HG03432 (cell line): ENCODE measurements around the gene SLAMF6.
"Not testable (repeated sequence)": the region's sequence is repeated elsewhere in the genome, so short reads cannot be mapped to it uniquely, and the experiment has no call there.

Experiments
- ATAC-seq: cut with Tn5 transposase; IDR thresholded peaks from one replicate; pipeline ENCODE4 v1.9.1; 2021; ENCODE audit warnings: mild to moderate bottlenecking, moderate library complexity; ENCODE audit not compliant: unreplicated experiment

Gene SLAMF6

DNA sequence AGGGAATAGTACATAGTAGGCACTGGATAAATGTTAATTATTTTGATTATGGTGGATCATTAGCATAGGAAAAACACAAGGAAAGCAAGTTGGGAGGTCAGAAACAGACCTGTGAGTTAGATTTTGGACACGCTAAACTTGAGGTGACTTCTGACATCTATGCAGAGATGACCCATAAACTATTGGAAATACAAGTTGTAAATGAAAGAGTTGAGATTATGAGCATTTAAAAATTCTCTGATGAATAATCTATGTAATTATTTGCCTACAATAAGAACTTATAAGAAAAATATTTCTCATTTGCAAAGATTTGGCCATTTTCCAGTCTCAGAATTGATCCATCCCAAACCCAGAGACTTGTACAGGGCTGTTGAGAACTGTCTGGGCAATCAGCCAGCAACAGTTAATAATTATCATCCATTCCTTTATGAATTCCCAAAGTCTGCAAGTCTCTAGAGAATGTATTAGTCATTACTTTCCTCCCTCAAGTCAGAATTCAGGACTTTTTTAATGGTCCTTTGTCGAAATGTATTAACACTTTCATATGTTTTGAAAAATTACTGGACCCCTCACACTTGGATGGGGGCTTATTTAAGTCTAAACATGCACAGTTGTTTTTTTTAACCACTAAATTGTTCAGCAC is 19.4 kb upstream of the SLAMF6 start:
- no peak for ATAC-seq

GRCh38 chr1:160541622-160542302 is 18.7 kb upstream of the SLAMF6 start:
- no peak for ATAC-seq

GRCh38 chr1:160540859-160541233 is 17.8 kb upstream of the SLAMF6 start:
- ATAC-seq, result no peak

DNA sequence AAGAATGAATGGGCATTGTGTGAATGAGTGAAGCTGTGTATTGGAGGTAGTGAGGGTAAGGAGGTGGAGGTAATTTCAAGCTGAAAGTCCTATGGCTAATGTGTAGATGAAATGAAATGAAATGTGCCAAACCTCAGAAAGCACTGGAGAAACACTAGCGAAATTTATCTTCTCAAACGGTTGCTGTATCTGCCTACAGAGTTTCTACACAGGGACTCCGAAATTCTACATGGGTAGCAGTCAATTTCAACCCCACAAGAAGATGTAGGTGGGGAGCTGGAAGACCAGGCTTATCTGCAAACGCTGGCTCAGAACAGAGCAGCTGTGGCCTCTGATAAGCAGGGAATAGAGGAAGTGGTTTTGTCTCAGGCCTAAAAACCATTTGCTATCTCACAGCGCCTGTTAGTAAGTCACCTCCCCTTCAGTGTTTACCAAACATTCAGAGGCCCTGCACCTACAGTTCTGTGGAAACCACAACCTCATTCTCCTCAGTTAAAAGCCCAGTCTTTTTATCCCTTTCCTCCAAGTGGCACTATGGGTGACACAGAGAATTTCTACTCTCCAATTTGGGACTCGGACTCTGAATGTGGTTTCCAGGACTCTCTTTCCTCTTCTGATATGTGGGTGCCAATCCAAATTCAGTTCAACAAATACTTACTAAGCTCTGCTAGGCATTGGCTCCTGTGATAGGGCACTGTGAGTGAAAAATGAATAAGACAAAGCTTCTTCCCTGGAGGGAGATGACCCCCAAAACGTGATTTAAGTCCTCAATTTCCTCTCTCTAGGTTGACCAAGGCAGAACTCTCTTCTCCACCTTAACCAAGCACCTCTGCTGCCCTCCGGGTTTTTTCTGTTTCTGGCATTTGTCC is 17.2 kb upstream of the SLAMF6 start:
- peak; percentile 95 for ATAC-seq

GRCh38 chr1:160539684-160539989 is 16.6 kb upstream of the SLAMF6 start:
- no peak for ATAC-seq

DNA sequence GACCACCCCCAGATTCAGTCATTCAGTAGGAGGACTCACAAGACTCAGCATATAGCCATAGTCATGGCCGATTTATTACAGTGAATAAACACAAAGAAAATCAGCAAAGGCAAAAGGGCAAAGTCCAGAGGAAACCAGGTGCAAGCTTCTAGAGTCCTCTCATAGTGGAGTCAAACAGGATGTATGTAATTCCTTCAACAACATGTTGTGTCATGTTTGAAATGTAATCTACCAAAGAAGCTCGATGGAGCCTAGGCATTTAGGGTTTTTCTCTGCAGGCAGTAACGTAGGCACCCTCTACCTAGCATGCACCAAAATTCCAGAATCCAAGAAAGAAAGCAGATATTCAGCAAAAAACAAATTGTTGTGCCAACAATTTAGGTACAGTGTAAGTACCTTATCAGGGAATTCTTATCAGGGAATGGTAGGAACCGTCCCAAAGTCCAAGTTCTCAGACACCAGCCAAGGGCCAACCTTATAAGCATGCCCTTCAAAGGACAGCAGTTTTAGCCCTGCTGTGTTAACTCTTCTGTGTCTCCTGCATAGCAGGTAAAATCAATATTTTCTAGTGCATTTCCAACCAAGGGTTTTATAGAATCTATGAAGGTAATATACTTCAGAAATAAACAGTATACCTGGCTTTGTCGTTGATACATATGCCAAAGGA is 16.1 kb upstream of the SLAMF6 start:
- ATAC-seq, result no peak

DNA sequence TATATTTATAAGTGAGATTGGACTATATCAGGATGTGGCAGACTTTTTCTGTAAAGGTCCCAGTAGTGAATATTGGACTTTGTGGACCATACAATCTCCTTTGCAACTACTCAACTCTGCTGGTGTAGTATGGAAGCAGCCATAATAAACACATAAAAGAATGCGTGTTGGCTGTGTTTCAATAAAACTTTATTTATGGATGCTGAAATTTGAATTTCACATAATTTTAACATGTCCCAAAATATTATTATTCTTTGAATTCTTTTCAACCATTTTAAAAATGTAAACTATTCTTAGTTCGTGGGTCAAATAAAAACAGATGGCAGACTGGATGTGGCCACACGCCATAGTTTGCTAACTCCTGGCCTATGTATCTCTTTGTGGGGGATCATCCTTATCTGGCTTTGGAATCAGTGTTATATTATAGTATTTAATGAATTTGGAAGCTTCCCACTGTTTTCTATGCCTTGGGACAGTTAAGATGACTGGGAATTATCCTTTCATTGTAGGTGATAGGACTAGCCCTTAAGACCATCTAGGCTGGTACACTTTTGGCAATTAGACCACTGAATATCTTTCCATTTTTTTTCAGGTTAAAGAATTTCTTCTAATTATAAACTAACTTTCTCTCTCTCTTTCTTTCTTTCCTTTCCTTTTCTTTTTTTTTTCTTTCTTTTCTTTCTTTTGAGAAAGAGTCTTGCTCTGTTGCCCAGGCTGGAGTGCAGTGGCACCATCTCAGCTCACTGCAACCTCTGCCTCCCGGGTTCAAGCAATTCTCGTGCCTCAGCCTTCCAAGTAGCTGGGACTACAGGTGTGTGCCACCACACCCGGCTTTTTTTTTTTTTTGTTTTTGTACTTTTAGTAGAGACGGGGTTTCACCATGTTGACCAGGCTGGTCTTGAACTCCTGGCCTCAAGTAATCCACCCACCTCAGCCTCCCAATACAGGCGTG is 14.9 kb upstream of the SLAMF6 start:
- no peak for ATAC-seq

GRCh38 chr1:160534823-160535605 is 12.0 kb upstream of the SLAMF6 start:
- no peak for ATAC-seq

- ATAC-seq, result not testable (repeated sequence)
These were observed 9.4 kb upstream of the SLAMF6 start for GRCh38 chr1:160532557-160532813.

DNA sequence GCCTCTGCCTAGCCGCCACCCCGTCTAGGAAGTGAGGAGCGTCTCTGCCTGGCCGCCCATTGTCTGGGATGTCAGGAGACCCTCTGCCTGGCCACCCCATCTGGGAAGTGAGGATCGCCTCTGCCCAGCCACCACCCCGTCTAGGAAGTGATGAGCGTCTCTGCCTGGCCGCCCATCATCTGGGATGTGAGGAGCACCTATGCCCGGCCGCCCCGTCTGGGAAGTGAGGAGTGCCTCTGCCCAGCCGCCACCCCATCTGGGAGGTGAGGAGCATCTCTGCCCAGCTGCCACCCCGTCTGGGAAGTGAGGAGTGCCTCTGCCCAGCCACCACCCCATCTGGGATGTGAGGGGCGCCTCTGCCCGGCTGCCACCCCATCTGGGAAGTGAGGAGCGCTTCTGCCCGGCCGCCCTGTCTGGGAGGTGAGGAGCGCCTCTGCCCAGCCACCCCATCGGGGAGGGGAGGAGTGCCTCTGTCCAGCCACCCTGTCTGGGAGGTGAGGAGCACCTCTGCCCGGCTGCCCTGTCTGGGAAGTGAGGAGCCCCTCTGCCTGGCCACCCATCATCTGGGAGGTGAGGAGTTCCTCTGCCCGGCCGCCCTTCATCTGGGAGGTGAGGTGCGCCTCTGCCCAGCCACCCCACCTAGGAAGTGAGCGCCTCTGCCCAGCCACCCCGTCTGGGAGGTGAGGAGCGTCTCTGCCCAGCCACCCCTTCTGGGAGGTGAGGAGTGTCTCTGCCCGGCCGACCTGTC is 8.9 kb upstream of the SLAMF6 start:
- ATAC-seq, result not testable (repeated sequence)

- not testable (repeated sequence) for ATAC-seq
These were observed 6.4 kb upstream of the SLAMF6 start for GRCh38 chr1:160529401-160529952.

DNA sequence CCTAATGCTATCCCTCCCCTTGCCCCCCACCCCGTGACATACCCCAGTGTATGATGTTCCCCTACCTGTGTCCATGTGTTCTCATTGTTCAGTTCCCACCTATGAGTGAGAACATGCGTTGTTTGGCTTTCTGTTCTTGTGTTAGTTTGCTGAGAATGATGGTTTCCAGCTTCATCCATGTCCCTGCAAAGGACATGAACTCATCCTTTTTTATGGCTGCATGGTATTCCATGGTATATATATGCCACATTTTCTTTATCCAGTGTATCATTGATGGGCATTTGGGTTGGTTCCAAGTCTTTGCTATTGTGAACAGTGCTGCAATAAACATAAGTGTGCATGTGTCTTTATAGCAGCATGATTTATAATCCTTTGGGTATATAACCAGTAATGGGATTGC is 734 bp upstream of the SLAMF6 start:
- ATAC-seq, result not testable (repeated sequence)

- ATAC-seq, result peak; percentile 9
These were observed 919 bp downstream of the SLAMF6 start for GRCh38 chr1:160522136-160522535.

- no peak for ATAC-seq
These were observed 1.5 kb downstream of the SLAMF6 start for GRCh38 chr1:160521554-160521953.

DNA sequence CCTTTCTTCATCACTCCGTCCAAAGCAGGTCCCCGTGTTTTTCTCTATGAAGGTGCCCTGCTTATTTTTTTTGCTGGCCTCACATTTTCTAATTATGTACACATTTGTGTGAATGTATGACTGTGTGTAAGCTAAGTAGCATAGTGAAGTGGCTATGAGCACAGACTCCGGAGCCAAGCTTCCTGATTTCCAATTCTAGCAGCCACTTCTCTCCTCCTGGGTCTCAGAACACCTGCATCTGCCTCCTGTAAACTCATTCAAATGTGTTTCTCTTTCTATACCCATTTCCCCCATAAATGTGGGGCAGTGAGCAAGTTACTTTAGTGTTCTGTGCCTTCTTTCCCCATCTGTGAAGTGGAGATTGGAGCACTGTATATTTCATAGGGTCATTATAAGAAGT is 2.1 kb downstream of the SLAMF6 start:
- no peak for ATAC-seq

DNA sequence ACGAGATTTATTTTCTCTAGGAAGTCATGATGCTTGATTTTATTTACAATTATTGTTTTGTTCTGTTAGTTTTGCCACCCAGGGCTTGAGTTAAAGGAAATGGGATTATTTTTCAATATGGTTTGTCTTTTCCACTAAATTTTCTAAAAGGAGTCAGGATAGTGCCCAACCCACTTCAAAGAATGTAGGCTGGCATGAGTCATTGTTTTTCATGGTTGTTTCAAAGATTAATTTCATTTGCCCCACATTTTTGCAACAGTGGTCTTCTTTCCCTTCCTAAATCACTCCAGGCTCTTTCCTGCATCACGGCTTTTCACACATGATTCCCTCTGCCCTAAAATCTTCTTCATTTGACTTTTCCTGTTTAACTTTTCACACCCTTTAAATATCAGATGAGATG is 2.5 kb downstream of the SLAMF6 start:
- no peak for ATAC-seq

- ATAC-seq, result peak; percentile 55
These were observed 3.2 kb downstream of the SLAMF6 start for GRCh38 chr1:160519642-160520435.

- not testable (repeated sequence) for ATAC-seq
These were observed 5.5 kb downstream of the SLAMF6 start for GRCh38 chr1:160517519-160517918.
